GM21515 (cell line): ENCODE results near the gene ADIPOR1.
"Not testable (repeated sequence)": the region's sequence is repeated elsewhere in the genome, so short reads cannot be mapped to it uniquely, and the experiment has no call there.

ENCODE experiments used
- ATAC-seq: cut with Tn5 transposase; IDR thresholded peaks from one replicate; pipeline ENCODE4 v1.9.1; 2021; ENCODE audit not compliant: unreplicated experiment

ADIPOR1 gene, protein sequence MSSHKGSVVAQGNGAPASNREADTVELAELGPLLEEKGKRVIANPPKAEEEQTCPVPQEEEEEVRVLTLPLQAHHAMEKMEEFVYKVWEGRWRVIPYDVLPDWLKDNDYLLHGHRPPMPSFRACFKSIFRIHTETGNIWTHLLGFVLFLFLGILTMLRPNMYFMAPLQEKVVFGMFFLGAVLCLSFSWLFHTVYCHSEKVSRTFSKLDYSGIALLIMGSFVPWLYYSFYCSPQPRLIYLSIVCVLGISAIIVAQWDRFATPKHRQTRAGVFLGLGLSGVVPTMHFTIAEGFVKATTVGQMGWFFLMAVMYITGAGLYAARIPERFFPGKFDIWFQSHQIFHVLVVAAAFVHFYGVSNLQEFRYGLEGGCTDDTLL

DNA sequence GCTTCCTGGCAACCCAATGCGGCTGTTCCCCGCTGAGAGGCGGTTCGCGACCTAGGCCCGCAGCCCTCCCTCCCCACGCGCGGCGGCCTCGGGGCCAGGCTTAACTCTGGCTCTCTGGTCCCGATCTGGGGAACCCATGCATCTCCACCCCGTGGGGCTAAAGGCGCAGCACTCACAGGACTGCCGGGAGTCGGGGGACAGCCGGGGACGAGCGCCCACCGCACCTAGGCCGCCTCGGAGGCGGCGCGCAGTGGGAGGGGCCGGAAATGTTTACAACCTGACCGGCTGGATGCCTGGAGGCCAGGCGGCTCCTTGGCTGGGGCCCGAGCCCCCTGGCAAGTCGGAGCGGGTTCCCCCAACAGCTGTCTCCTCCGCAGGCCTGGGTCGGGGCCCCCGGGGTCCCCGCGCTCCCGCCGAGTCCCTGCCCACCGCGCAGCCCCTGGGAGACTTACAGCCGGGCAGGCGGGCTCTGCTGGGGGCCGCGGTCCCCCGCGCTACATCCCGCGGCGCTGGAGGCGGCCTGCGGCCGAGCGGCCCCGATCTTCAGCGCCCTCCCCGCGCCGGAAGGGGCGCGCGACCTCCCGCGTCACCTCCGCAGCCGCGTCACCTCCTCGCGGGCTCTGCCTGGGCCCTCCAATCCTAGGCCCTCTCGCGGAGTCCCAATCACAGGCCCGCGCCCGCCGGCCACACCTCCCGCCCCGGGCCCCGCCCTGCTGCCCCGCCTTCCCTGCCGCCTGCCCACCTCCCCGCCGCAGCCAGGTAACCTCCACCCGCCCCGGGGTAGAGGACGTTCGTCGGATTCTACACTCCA, at the start of gene ADIPOR1:
Gene ADIPOR1, minus strand, starts transcription at position 580 of the 811 bp plus-strand sequence. CDS start 7,242 bp downstream, outside the sequence.
- peak; percentile 94 for ATAC-seq

DNA sequence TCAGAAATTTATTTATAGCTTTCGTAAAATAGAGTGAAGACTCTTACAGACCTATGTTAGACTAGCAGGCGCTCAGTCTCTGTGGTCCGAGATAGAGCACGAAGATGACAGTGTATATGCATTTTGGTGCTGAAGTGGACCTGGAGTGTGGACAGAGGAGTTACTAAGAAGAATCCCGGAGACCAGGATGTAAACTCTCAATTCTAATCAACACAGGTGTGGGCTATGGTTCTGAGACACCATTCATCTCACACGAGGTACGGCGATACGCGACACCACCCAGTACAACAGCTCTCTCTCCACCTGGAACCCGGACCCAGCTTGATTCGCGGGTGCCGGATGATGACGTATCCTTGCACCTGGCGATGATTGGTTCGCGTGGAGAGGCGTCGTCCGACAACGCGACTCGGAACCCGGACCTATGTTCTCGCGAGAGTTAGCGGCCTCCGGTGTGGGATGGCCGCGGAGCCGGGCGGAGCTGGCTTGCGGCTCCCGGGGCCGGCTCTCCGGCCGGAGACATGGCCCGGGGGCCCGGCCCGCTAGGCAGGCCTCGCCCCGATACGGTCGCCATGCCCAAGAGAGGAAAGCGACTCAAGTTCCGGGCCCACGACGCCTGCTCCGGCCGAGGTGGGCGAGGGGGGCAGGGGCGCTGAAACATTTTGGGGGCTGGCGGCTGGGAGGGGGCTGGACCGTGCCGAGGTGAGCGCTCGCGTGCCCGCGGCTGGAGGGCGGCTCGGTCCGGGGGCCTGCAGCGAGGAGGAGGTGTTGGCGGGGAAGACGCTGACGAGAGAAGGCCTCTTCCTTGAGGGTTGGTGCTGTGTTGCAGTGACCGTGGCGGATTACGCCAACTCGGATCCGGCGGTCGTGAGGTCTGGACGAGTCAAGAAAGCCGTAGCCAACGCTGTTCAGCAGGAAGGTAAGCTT, 49.1 kb upstream of the ADIPOR1 start, which contains the start of gene TMEM183A:
Gene TMEM183A, plus strand, starts transcription at position 427 of the 924 bp plus-strand sequence. Its CDS starts 92 bp downstream, at position 519.
- peak; percentile 94 for ATAC-seq

DNA sequence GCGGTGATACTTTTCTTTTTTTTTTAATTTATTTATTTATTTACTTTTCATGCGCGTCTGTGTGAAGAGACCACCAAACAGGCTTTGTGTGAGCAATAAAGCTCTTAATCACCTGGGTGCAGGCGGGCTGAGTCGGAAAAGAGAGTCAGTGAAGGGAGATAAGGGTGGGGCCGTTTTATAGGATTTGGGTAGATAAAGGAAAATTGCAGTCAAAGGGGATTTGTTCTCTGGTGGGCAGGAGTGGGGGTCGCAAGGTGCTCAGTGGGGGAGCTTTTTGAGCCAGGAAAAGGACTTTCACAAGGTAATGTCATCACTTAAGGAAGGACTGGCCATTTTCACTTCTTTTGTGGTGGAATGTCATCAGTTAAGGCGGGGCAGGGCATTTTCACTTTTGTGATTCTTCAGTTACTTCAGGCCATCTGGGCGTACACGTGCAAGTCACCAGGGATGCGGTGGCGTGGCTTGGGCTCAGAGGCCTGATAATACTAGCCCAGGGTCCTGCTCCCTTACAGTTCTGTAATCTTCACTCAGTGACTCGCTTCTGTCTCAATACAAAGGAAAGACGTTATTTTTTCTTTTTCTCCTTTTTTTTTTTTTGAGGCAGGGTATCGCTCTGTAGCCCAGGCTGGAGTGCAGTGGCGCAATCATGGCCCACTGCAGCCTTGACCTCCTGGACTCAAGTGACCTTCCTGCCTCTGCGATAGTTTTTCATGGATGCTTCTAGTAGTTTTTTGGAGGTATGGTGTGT, 47.5 kb upstream of the ADIPOR1 start:
- ATAC-seq, result not testable (repeated sequence)

DNA sequence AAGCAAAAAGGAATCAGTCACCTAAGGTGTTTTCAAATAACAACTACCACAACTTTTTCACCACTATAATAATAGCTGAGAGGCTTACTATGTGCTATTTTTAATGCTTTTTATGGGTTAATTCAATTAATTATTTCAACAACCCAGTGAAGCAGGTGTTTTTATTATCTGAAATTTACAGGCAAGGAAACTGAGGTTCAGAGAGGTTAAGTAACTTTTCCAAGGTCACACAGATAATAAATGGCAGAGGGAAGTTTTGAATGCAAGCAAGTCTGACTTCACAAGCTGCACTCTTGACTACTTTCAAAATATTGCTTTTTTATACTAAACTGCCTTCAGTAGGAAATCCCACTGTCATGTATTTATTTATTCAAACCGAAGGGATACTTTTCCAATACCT, 44.8 kb upstream of the ADIPOR1 start:
- ATAC-seq, result no peak

DNA sequence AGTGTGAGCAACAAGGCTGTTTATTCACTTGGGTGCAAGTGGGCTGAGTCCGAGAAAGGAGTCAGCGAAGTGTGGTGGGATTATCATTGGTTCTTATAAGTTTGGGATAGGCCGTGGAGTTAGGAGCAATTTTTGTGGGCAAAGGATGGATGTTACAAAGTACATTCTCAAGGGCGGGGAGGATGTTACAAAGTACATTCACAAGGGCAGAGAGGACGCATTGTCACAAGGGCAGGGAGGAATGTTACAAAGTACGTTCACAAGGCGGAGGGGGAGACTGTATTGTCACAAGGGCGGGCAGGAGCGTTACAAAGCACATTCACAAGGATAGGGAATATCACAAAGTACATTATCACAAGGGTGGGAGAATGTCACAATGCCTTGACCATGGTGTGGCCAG, 43.9 kb upstream of the ADIPOR1 start:
- ATAC-seq, result no peak

DNA sequence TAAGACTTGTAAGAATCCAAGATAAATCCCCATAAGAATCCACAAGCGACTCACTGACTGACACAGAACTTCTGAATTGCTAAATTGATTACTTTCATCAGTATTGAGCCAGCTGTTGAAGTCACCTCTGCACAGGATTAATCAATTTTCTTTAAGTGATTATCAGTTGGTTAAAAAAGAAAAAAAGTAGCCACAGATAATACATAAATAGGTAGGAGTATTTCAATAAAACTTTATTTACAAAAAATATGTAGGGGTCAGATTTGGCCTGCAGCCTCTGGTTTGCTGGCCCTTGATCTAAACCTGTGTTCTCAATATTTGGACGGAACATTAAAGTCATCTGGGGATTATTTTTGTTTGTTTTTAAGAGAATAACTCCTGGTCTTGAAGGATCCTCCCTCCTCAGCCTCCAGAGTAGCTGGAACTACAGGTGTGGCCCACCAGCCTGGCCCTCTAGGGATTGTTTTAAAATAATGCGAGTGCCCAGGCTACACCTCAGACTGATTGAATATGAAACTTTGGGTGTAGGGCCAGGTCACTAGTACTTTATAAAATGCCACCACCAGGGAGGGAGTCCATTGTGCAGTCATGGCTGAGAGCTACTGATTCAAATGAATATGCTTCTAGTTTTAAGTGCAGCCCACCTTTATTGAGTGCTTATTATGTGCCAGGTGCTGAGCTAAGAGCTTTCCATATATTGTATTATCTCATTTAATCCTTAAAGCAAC, 42.3 kb upstream of the ADIPOR1 start:
- no peak for ATAC-seq

DNA sequence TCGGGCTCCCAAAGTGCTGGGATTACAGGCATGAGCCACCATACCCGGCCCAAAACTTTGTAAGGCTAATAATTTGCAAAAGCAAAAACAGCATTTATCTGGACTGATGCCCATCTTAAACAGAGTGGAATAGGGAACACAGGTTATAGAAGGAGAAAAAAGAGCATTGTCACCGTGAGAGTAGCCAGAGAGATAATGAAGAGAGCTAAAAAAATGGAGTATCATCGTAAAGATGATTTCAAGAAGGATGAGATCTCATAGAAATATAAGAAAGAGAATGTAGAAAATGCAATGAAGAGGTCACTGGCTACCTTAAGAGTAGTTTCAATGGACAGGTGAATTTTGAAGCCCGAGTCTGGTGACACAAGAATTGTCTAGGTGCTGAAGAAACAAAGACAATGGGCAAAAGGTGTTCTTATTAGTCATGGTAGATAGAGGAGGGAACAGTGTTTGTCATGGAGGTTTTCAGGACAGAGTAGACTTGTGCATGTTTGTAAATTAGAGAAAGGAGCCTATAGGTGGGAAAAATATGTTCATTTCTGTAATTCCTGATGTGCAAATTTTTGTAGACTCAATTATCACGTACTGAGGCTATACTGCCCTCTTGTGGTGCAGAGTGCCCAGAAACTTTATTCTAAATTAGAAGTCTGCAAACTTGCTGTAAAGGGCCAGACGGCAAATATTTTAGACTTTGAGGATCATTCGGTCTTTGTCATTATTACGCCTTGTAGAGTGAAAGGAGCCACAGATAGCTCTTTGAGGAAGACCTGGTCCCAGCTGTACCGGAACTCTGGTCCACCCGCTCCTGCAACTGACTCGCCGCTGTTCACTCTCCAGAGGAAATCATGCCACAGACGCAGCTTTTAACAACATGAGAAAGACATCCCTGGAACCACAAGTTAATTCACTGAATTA, 41.0 kb upstream of the ADIPOR1 start:
- no peak for ATAC-seq

DNA sequence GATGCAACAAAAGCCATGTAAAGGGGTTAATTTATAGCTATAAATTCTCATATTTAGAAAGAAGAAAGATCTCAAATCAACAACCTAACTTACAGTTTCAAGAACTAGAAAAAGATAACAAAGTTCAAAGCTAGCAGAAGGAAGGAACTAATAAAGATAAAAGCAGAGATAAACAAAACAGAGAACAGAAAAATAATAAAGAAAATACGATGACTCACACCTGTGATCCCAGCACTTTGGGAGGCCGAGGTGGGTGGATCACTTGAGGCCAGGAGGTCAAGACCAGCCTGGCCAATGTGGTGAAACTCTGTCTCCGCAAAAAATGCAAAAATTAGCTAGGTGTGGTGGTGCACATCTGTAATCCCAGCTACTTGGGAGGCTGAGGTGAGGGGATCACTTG, 36.6 kb upstream of the ADIPOR1 start:
- no peak for ATAC-seq

DNA sequence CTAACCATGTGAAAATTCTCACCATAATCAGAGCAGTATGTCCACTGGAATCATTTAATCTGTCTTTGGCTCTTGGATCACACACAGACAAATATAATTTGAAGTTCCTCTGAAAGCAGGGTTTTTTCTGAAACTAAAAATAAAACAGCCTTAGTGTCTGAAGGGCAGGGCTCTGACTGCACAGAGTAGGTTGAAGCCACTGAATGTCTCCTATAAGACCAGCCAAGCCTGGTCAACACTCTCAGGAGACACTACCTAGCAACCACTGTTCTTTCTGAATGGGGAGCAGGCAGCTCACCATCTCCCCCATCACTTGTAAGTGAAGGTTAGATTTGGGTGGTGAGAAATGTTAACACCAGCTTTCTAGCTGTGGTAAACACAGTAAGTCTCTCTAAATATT, 33.0 kb upstream of the ADIPOR1 start:
- ATAC-seq, result no peak

DNA sequence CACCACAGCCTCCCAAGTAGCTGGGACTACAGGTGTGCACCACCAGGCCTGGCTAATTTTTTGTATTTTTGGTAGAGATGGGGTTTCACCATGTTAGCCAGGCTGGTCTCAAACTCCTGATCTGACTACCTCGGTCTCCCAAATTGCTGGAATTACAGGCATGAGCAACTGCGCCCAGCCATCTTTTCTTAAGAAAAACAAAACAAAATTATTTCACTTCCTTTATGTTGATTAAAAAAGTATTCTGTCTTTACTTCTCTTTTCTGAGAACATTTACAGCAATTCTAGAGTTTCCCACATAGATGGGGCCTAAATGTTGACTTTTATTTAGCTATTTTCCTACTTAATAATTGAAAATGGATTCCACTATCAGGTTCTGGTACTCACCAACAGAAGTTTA, 31.8 kb upstream of the ADIPOR1 start:
- no peak for ATAC-seq

DNA sequence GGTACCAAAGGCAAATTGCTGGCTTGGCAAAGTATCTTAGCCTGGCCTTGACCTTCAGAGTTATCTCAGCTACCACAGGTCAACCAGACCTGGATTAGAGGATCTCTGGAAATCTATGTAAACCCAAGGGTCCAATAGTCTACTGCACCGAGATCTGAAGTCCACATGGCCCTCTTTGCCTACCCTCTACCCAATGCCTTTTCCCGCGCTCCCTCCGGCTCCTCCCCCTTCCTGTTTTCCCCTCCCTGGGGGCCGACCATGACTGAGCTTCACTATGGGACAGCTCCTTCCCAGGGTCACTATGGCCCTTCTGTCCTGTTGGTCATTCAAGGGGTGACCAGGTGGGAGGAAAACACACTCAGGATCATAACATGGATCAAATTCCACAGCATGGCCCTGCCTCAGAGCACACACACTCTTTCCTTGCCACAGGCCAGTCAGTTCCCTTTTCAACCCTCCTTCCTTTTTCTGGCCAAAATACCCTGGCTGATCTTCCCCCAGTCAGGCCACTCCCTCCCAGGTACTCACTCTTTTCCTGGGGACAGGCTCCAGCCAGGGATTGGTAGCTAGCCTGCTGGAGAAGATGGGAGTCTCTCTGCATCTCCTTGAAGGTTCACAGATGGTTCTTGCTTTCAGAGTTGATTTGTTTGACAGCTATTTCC, 29.9 kb upstream of the ADIPOR1 start:
- ATAC-seq, result no peak

DNA sequence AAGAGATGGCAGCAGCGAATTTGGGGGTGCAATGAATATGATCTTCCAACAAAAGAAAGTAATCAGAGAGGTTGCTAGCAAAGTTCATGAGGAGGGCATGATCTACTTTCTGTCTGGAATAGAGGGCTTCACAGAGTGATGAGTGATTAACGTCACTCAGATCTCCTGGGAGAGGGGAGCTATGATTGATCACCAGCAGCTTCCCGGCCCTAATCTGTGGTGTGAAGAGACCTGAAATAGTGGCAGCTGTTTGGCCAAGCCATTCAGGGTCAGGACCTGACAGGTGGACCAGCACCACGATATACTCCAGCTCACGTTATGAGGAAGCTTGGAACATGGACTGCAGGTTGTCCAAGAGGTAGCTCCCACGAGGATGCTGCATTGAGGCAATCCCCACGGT, 29.1 kb upstream of the ADIPOR1 start:
- no peak for ATAC-seq

DNA sequence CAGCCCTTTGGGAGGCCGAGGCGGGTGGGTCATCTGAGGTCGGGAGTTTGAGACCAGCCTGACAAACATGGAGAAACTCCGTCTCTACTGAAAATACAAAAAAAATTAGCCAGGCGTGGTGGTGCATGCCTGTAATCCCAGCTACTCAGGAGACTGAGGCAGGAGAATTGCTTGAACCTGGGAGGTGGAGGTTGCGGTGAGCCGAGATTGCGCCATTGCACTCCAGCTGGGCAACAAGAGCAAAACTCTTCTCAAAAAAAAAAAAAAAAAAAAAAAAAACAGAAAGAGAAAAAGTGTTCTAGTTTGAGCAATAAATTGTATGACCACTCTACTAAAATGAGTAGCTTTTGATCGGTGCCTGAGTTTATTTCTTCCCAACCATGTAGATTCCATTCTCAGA, 28.0 kb upstream of the ADIPOR1 start:
- ATAC-seq, result not testable (repeated sequence)

DNA sequence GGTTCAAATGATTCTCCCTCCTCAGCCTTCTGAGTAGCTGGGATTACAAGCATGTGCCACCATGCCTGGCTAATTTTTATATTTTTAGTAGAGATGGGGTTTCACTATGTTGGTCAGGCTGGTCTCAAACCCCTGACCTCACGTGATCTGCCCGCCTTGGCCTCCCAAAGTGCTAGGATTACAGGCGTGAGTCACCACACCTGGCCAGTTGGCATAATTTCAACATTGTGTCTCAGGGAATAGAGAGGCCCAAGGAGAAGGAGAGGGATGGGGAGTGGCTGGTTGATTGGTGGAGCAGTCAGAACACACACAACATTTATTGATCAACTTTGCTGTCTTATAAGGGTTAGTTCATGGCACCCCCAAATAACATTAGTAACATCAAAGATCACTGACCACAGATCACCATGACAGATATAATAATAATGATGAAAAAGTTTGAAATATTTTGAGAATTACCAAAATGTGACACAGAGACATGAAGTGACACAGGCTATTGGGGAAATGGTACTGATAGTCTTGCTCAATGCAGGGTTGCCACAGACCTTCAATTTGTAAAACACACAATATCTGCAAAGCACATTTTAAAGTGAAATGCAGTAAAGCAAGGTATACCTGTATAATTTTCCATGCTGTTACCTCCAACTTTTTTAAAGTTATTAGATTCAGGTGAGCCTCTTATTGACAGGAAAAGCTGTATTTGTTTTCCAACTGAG, 24.8 kb upstream of the ADIPOR1 start:
- ATAC-seq, result no peak

DNA sequence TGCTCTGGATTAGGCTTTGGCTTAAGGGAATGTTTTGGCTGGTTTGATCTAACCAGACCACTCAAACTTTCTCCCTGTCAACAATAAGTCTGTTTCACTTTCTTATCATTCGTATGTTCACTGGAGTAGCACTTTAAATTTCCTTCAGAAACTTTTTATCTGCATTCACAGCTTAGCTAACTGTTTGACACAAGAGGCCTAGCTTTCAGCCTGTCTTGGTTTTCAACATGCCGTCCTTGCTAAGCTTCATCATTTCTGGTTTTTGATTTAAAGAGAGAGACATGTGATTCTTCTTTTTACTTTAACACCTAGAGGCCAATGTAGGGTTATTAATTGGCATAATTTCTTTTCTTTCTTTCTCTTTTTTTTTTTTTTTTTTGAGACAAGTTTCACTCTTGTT, 23.8 kb upstream of the ADIPOR1 start:
- no peak for ATAC-seq

DNA sequence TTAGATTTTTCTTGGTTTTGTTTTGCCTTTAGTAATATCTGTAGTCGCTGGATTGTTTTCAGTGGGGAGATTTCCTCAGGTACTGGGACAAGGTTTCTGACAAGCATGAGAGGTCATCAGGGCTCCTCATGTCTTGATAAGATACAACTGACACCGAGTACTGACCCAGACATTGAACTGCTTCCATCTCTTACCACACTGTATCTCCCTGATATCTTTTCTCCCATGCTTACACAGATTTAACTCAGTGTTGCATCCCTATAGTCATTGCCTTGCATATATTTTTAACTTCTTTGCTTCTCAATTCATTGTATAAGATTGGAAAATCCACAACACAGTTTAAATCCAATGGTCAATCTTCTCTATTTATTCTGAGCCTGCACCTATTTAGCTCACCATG, 21.3 kb upstream of the ADIPOR1 start:
- ATAC-seq, result no peak

DNA sequence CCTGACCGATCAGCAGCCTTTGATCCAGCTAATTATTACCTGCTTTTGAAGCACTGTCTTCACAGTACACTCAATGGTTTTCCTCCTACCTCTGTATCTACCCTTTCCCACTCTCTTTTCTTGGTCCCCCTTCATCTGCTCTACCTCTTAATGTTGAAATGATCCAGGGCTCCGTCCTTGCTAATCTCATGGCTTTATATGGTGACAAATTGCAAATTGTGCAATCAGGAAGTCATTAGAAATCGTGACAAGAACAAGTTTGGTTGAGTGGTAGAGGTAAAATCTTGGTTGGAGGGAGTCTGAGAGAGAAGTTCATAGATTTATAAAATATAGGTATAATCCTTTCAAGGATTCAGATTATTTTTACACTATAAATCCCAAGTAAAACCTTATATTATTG, 18.5 kb upstream of the ADIPOR1 start:
- ATAC-seq, result no peak
